NCI-H1930 (cell line): ENCODE data around the gene ZNF584.

Source experiments
- DNase-seq, 2 experiments: peaks; one replicate each; lab custom pipeline; 2025; lab: John Stamatoyannopoulos, UW

Gene ZNF584

DNA sequence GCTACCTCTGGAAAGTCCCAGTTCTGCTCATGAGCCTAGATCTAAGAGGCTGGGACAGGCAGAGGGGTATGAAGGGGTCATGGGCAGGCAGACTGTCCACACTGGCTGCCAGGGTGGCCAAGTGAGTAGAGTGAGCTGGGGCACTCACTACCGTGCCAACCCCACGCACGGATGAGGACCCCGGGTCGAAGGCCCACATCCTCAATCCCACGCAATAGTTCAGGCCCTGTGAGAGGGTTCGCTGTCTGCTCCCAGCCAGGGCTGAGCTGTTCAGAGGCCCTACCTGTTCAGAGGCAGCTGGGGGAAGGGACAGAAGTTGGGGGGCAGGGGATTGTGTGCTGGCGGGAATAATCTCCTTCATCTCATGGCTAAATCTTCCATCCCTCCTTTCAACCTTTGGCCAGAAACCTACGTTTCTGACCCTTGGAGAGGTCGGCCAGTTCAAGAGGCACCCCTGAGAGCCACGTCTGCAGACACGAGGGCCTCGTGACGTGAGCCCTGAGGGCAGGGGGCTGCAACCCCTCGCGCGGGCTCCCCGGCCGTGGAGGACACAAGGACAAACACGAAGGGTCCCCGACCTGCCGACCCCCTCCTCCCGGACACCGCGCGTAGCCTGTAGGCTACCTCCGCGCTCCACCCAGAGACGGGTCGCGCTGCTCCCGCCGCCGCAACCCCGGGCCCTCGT is 22.4 kb upstream of the ZNF584 start:
- no peak for DNase-seq

DNA sequence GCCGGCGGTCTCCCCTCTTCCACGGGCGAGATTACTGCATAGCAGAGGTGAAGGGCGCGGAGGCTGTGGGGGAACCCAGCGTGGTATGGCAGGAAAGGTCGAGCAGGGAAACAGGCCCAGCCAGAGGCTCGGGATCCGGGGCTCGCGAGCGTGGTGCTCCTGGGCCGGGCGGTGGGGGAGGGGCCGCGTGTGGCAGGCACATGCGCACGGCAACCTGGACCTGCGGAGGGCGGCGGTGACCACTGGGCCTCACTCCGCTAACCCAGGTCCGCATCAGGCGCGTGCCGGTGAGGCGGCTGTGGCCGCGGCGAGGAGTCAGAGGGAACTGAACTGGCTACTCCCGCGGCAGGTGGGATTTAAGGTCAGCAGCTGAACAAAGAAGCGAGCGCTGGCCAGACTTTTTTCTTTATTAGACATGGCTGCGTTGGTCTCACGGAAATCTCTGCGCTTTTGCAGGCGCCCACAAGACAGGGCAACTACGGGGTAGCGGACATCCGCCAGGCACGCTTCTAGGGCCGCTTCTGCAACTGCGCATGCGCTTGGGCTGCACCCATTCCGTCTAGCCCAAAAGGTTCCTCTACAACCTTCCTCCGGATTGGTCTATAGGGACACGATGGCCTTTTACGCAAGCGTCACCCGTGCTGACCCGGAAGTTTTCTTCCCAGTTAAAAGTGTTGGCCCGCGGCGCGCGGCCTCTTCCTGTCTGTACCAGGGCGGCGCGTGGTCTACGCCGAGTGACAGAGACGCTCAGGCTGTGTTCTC is 21.7 kb upstream of the ZNF584 start, which contains the start of gene RPS5:
Gene RPS5 (plus strand): TSS at position 694 of the 762 bp plus-strand sequence. CDS start 869 bp downstream, outside the sequence.
- DNase-seq, result peak; percentile 98 to 99

DNA sequence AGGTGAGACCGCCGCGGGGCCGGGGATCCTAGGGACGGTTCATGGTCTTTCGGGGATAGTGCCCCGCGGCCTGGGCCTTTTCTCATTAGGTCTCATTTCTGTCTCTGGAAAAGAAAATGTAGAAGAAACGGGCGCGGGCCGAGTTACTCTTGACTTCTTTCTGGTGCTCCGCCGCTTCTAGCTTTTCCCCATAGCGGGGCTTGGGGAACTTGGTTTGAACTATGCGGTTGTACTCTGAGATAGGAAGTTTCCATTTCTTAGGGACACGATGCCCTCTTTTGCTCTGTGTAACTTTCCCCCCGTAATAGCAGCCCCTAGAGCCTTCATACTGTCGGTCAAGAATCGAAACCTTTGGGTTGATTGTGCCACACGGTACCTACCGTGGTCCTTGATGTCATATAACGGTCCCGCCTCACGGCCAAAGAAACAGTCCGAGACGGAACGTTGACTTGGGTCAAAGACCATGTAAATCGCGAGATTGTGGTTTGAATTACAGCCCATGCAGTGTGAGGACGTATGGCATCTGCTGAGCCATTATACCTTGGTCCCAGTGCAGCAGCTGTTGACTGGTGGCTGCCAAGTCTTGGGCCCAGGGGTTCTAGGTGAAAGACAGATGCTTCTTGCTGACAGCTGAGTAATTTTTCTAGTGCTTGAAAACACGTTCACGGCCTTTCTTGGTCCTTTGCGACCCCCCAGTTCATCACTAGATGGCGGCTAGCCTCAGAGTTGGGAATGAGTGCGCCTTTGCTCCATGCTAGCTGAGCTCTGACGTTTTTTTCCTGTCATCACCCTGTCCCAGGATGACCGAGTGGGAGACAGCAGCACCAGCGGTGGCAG is 20.9 kb upstream of the ZNF584 start:
- DNase-seq, result no peak

DNA sequence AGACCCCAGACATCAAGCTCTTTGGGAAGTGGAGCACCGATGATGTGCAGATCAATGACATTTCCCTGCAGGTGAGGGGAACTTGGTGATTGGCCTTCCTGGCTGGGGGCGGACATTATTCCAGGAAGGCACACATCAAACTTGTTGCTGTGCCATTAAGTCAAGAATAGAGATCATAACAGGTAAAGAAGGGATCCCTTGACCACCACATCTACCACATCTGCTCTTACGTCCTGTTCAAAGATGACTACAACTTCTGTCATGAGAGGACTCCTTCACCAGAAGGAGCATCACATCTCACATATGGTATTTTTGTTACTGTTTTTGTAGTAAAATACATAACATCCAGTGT is 20.3 kb upstream of the ZNF584 start:
- no peak for DNase-seq

DNA sequence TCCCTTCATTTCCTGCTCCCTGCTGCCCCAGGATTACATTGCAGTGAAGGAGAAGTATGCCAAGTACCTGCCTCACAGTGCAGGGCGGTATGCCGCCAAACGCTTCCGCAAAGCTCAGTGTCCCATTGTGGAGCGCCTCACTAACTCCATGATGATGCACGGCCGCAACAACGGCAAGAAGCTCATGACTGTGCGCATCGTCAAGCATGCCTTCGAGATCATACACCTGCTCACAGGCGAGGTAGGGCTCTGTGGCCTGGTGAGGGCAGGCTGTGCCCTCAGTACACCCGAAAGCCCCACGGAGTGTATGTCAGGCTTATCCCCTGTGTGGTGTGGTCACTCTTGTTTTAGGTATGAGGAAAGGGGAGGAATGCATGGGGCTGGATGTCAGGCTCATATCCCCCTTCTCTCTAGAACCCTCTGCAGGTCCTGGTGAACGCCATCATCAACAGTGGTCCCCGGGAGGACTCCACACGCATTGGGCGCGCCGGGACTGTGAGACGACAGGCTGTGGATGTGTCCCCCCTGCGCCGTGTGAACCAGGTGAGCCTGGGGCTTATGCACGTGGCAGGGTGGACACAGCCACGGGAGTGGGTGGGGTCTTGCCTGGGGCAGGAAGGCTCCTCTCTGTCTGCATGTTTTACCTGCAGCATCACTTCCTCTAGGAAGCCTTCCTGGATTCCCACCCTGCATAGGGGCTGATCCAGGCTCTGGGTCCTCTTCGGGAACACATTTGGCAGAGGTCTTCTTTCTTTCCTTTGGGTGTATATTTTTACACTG is 15.3 kb upstream of the ZNF584 start:
- DNase-seq, result no peak

DNA sequence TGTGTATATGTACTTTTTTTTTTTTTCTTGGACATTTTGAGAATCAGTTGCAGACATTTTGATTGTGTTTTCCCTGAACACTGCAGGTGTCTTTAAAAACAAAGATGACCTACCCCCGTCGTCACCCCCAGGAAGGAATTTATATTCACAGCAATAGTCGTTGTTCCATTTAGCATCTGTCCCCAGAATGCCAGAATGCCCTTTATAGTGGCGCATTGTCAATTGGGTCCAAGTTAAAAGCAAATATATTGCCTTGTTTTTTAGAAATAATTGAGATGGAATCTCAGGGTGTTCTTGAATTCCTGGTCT is 14.8 kb upstream of the ZNF584 start:
- DNase-seq, result no peak

DNA sequence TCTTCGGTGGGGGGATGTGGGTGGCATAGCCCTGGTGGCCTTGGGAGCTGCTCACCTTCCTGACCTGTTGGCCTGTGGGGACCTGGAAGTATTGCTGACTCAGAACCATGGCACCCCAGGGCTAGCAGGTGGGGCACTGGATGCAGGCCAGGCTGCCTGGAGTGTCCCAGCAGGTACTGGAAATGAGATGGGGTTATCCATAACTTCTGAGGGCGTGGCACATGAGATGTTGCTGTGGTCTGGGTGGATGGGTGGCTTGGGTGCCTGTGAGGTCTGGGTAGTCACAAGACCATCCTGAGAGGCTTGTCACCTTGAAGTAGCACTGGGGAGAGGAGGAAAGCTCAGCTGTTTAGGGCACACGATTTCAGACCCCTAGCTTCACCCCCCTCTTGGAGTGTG is 13.6 kb upstream of the ZNF584 start:
- no peak for DNase-seq

DNA sequence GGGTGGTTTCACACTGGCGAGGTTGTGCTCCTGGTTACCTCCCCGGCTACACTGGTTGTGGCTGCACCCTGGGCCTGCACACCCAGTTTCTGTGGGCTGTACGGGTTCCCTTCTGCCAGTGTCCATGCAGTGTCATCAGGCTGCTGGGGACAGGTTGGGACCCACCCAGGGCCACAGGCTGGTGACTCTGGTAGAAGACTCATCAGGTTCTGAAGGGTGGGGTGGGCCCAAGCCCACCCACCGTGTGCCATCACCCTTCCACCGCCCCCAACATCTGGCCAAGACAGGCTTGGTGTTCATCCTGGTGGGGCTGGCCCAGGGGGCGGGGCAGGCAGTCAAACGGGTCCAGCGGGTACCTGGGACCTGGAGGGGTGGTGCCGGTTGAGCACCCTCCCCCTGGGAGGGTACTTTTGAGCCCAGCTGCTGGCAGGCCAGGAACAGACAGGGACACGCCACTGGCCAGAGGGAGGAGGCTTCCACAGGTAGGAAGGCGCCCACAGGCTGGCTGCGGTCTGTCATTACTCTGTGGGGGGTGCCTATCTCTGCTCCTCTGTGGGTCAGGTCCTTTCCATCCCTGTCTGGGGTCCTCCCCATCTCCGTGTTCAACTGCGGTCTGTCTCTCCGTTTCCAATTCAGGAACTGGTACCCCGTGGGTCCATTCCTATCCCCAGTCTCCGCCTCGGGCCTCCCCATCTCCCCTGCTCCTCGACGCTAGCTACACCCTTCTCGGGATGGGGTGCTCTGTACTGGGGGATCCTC is 13.1 kb upstream of the ZNF584 start, which contains the start of gene RNF225:
Gene RNF225 (plus strand): TSS at position 437 of the 759 bp plus-strand sequence. CDS start 434 bp downstream, outside the sequence.
- DNase-seq, result no peak

DNA sequence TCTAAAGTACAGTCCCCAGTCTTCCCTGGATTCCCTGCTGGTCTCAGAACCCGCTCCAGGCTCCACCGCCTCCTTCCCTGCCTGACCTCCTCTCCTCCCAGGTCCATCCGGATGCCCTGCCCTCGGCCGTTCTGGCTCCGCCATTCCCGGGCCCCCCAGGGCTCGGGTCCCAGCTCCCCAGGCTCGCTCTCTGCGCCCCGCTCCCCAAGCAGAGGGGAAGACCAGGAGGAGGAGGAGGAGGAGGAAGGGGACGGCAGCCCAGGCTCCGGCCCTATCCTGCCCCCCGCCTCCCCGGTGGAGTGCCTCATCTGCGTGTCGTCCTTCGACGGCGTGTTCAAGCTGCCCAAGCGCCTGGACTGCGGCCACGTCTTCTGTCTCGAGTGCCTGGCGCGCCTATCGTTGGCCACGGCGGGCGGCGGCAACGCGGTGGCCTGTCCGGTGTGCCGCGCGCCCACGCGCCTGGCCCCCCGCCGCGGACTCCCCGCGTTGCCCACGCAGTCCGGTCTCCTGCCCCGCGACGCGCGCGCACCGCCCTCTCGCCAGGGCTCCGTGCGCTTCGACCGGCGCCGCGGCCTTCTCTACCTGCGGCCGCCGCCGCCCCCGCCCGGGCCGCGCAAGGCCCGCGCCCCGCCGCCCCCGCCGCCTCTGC is 12.3 kb upstream of the ZNF584 start:
- no peak for DNase-seq

DNA sequence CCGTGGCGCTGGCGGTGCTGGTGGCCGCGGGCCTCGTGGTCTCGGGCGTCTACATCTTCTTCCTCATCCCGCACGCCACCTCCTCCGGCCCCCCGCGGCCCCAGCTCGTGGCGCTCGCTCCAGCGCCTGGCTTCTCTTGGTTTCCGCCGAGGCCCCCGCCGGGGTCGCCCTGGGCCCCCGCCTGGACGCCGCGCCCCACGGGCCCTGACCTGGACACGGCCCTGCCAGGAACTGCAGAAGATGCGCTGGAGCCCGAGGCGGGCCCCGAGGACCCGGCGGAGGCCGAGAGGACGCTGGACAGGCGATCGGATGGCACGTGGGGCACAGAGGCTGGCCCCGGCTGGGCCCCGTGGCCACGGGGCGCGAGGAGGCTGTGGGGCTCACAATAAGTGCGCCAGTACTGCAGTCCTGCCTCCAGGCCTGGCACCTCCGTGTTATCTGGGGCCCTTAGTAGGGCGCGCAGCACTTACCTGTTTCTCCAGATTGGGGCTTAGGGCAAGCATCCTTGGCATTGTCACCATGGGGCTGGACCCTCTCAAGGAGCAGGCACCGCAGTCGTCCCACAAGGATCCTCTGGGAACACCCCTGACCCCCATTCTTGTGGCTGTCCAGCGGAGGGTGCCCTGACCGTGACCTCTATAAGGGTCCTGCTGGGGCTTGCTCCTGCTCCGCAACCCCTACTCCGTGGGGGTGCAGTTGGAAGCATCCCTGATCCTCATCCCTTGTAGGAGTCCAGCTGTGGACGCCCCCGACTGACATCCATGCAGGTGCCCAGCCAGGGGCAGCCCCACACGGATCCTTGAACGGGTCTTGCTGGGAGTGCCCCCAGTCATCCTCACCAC is 11.5 kb upstream of the ZNF584 start:
- no peak for DNase-seq

DNA sequence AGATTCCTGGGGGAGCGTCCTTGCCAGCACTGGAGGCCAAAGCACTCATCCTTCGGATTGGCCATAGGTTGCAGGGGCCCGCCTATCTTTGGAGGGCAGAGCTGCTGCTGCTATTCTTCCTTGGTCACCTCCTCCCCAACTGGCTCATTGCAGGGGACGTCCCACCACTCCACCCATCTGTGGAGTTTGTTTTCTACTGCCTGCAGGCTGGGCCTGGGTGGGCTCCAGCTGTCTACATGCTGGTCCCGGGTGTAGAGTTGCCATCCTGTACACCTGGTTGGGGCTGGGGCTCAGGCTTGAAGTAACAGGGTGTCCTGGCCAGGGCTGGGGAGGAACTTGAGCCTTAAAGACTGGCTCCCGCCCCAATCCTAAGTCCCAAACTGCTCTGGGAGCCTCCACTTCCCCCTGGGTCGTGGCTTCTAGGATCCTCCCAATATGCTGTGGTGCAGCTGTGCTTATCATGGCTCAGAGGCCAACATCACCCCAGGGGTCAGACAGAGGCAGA is 10.9 kb upstream of the ZNF584 start:
- DNase-seq, result no peak

DNA sequence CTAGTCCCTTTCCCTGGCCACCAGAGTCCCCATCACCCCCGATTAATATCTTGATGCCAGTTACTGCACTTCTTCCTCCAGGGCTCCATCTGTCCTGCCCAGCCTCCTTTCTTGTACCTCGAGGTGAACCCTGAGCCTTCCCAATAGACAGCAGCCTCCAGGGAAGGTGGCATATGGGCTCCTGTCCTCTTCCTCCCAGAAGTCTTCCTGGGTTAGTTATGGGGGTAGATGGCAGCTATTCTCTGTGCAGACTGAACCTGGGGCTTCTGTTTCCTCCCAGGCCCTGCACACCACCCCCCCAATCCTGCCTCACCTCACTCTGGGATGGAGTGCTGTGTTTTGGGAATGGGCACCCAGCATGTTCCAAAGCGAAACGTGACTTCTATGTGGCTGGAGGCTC is 10.4 kb upstream of the ZNF584 start:
- DNase-seq, result no peak

DNA sequence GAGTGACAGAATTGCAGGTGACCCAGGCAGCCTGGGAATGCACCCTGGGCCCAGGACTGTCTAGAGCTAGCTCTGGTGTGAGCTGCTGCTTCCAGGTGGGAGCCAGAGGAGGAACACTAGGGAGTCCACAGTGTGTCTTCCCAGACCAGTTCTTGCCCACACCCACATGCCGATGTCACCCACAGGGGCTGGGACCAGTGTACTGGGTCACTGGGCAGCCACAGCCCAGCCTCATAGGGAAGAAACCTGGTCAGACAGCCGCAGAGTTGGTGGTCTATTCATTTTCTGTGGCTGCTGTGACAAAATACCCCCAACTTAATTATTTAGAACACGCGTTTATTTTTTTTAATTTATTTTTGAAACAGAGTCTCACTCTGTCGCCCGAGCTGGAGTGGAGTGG is 9.9 kb upstream of the ZNF584 start:
- no peak for DNase-seq

DNA sequence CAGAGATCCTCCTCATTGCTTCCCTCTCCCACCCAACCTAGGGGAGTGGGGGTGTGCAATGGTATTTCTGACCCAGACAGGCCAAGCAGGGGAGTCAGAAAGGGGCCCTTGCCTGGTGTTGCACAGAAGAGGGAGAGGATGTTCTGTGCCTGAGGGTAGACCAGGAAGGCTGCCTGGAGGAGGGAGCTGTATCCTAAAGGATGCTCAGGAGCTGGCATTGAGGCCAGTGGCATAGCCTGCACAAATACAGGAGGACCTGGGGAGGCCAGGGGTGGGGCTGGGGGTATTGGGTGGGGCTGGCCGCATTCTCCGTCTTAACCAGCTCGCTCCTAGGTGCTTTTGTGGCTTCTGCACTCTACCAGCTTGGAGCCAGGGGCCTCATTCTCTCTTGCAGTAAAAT is 8.5 kb upstream of the ZNF584 start:
- DNase-seq, result no peak

DNA sequence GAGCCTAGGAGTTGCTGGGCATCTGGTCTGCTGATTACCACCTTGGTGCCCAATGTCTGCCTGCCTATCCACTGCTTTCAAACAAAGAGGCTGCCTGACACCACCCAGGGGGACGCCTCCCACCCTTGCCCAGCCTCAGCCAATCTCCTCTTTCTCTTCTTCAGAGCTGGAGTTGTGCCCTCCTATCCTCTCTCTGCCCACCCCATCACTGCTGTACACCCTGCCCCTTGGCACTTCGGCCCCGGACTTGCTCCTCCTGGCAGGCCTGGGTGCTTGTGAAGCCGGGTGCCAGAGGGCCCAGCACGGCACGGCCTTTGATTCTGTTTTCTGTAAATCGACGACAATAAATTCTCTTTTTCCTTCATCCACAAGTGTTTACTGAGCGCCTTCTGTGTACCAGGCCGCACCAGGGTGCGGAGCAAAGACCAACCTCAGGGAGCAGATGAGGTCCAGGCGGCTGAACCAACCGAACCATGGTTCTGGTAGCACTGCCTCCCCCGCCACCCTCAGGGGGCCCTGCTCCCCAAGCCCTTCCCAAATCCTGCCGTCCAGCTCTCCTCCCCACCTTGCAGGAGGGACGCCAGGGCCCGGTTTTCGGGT is 8.0 kb upstream of the ZNF584 start:
- no peak for DNase-seq

DNA sequence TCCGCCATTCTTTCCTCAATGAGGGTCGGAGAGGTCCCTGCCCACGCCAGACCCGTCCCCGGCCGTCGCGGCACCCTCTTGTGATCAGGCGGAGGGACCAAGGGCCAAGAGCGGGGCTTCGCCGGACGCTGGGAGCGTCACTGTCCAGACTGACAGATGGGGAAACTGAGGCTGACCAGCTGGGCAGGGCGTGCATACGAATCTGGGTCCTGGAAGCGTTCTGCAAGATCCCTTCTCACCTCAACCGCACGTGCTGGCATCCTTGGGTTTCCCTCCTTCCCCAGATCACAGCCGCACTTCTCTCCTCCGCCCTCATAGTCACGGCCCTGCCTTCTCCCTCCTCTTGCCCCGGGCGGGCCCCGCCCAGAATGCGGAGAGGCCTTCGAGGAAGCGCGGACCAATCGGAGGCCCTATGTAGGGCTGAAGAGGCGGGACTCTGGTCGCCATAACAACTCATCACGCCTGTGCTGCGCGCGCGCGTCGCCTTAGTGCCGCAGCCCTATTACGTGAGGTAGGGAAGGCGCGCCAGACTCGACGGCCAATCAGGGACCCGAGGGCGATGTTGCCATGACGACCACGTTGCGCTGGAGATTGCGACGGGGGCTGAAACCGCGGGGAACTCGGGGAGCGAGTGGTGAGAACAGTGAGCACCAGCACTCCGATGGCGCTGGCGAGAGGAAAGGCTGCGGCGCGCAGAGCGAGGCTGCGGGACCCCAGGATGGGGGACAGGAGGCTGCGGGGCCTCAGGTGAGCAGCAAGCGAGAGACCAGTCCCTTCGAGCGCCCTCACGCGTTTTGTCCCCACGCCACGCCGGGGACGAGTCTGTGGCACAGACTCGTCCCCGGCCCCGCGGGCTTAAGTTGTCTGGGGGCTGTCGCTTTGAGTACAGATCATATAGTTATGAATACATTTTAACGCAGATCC is 7.3 kb upstream of the ZNF584 start:
- peak; percentile 100 for DNase-seq

DNA sequence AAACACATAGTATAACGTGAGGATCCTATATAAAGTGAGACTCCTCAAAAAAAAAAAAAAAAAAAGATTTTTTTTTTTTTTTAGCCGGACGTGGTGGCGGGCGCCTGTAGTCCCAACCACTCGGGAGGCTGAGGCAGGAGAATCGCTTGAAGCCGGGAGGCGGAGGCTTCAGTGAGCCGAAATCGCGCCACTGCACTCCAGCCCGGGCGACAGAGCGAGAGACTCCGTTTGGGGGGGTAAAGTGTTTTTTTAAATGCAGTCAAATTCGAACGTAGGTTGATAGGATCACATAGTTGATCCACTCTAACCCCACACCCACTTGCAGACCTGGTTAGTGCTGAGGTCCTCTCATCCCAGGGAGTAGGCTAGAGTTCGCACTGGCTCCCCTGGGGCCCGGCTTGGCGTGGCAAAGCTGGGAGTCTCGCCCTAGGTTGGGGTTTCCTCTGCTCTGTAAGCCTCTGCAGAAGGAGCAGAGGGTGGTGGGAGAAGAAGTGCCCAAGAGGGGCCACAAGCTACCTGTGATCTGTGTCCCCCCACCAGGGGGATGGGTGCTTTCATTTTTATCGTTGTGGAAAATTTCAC is 6.5 kb upstream of the ZNF584 start:
- DNase-seq, result no peak
